GM12878 (cell line): ENCODE data around the gene NEDD8.
A peak's percentile ranks its signal among the peaks of the same experiment; 100 is the strongest.

Source experiments
- CBX5 ChIP-seq: sonication (generic); IDR thresholded peaks from 2 replicates; pipeline ENCODE4 v1.6.1; 2016; ENCODE audit warnings: low read depth, moderate library complexity, mild to moderate bottlenecking, inconsistent platforms
- CTCF ChIP-seq, 3 experiments: IDR thresholded peaks in 2 of 3; conservative IDR thresholded peaks in 1 of 3; 2 replicates each; pipeline ENCODE4 v1.5.1; 2011; ENCODE audit warnings: low read depth in 3 of 3, low read length in 3 of 3, mild to moderate bottlenecking in 3 of 3, control low read depth in 2 of 3, moderate library complexity in 2 of 3, inconsistent platforms in 1 of 3, mixed read lengths in 1 of 3; ENCODE audit not compliant: control insufficient read depth in 2 of 3, insufficient read depth in 1 of 3; ENCODE audit errors: extremely low read depth in 1 of 3
- FOXK2 ChIP-seq: fragments of 450-650 bp; IDR thresholded peaks from 2 replicates; pipeline ENCODE4 v1.6.1; 2017; ENCODE audit warnings: mild to moderate bottlenecking, moderate library complexity
- MTA2 ChIP-seq: fragments of 450-650 bp; IDR thresholded peaks from 2 replicates; pipeline ENCODE4 v1.6.1; 2016; ENCODE audit warnings: low read depth, mild to moderate bottlenecking, moderate library complexity
- MXI1 ChIP-seq: fragments of 150-350 bp; IDR thresholded peaks from 2 replicates; pipeline ENCODE4 v1.6.1; 2011; ENCODE audit warnings: low read depth, mild to moderate bottlenecking, inconsistent platforms, low read length, improper control_type of control experiment
- POLR2A ChIP-seq: IDR thresholded peaks from 2 replicates; pipeline ENCODE4 v1.6.1; 2011; ENCODE audit warnings: low read depth, mild to moderate bottlenecking, low read length
- POLR2AphosphoS5 ChIP-seq: IDR thresholded peaks from 2 replicates; pipeline ENCODE4 v1.6.1; 2011; ENCODE audit warnings: mild to moderate bottlenecking, low read length, inconsistent platforms
- SUZ12 ChIP-seq: fragments of 200-600 bp; sonication (generic); IDR thresholded peaks from one replicate; pipeline ENCODE4 v1.6.1; 2018; ENCODE audit warnings: antibody characterized with exemption, mild to moderate bottlenecking; ENCODE audit not compliant: unreplicated experiment
- ZBTB40 ChIP-seq: fragments of 450-650 bp; IDR thresholded peaks from 2 replicates; pipeline ENCODE4 v1.6.1; 2016; ENCODE audit warnings: mild to moderate bottlenecking, moderate library complexity, borderline replicate concordance
- ZNF24 ChIP-seq: fragments of 450-650 bp; IDR thresholded peaks from 2 replicates; pipeline ENCODE4 v1.6.1; 2017; ENCODE audit warnings: antibody characterized with exemption, mild to moderate bottlenecking

- no peak for TF ChIP-seq FOXK2
- TF ChIP-seq CTCF (IDR thresholded peaks at IDR 0.05 in 2 of 3, conservative IDR thresholded peaks at IDR 0.05 in 1 of 3; ENCODE audit: control insufficient read depth in 2 of 3, extremely low read depth in 1 of 3, insufficient read depth in 1 of 3, low read depth in 3 of 3, low read length in 3 of 3), result peak; percentile 12 to 26 (median 13); a peak in 2 of 6 replicates
- TF ChIP-seq MTA2, result no peak
- no peak for TF ChIP-seq MXI1
- TF ChIP-seq POLR2AphosphoS5, result no peak
- TF ChIP-seq POLR2A, result no peak
- no peak for TF ChIP-seq SUZ12
- no peak for TF ChIP-seq ZBTB40
- no peak for TF ChIP-seq ZNF24
- TF ChIP-seq CBX5, result no peak
Observed at GRCh38 chr14:24273422-24273998, 41.3 kb upstream of the NEDD8 start.
